HepG2 (cell line): ENCODE results near the gene NRSN2. TPM values are rescaled to one million over a fixed set of nuclear protein-coding genes. Genes with fewer than 3 reads are reported as not detected.
A peak's percentile ranks its signal among the peaks of the same experiment; 100 is the strongest.

Experiments
- HMGXB3 ChIP-seq: sonication (generic); formaldehyde crosslinking; IDR thresholded peaks from 2 replicates; pipeline ENCODE4 v1.4.0; 2020; ENCODE audit warnings: missing genetic modification reagents, borderline replicate concordance
- JARID2 ChIP-seq: sonication (generic); formaldehyde crosslinking; IDR thresholded peaks from 2 replicates; pipeline ENCODE4 v1.8.1; 2023; ENCODE audit warnings: missing genetic modification reagents, inconsistent platforms; ENCODE audit not compliant: insufficient replicate concordance
- MAFG ChIP-seq: sonication (generic); formaldehyde crosslinking; IDR thresholded peaks from 2 replicates; pipeline ENCODE4 v1.5.1; 2020; ENCODE audit warnings: mild to moderate bottlenecking, missing genetic modification reagents
- MATR3 ChIP-seq: sonication (generic); formaldehyde crosslinking; IDR thresholded peaks from 2 replicates; pipeline ENCODE4 v1.4.0; 2020; ENCODE audit warnings: missing genetic modification reagents
- NCOA1 ChIP-seq: sonication (generic); formaldehyde crosslinking; IDR thresholded peaks from 2 replicates; pipeline ENCODE4 v1.9.0; 2021; ENCODE audit warnings: missing genetic modification reagents
- NFIC ChIP-seq: IDR thresholded peaks from 2 replicates; pipeline ENCODE4 v1.6.1; 2012; ENCODE audit warnings: mild to moderate bottlenecking, low read length, inconsistent platforms
- NR2C2 ChIP-seq: sonication (generic); formaldehyde crosslinking; IDR thresholded peaks from 2 replicates; pipeline ENCODE4 v1.4.0; 2020; ENCODE audit warnings: missing genetic modification reagents, mild to moderate bottlenecking, moderate library complexity, borderline replicate concordance
- RARA ChIP-seq: IDR thresholded peaks from 2 replicates; pipeline ENCODE4 v1.6.1; 2016; ENCODE audit warnings: missing genetic modification reagents, missing compliant biosample characterization
- REXO4 ChIP-seq: sonication (generic); formaldehyde crosslinking; IDR thresholded peaks from 2 replicates; pipeline ENCODE4 v1.8.0; 2022; ENCODE audit warnings: missing genetic modification reagents, mild to moderate bottlenecking, borderline replicate concordance
- RFX3 ChIP-seq: IDR thresholded peaks from 2 replicates; pipeline ENCODE4 v1.6.1; 2016; ENCODE audit warnings: missing biosample characterization, missing genetic modification reagents
- TEAD3 ChIP-seq: optimal IDR thresholded peaks from 2 replicates; pipeline ENCODE3; 2016; ENCODE audit warnings: borderline replicate concordance
- TRIM22 ChIP-seq: fragments of 450-650 bp; IDR thresholded peaks from 2 replicates; pipeline ENCODE4 v1.6.1; 2017
- ZBTB7B ChIP-seq: sonication (generic); formaldehyde crosslinking; IDR thresholded peaks from 2 replicates; pipeline ENCODE4 v1.4.0; 2020; ENCODE audit warnings: missing genetic modification reagents
- ZFY ChIP-seq: sonication (generic); formaldehyde crosslinking; IDR thresholded peaks from 2 replicates; pipeline ENCODE4 v1.4.0; 2020; ENCODE audit warnings: missing genetic modification reagents
- ZMAT3 ChIP-seq: sonication (generic); formaldehyde crosslinking; conservative IDR thresholded peaks from 2 replicates; pipeline ENCODE4 v1.7.0; 2021; ENCODE audit warnings: missing genetic modification reagents
- ZNF3 ChIP-seq: IDR thresholded peaks from 2 replicates; pipeline ENCODE4 v1.7.0; 2017; ENCODE audit warnings: inconsistent platforms
- ZNF510 ChIP-seq: sonication (generic); formaldehyde crosslinking; IDR thresholded peaks from 2 replicates; pipeline ENCODE4 v1.4.0; 2020; ENCODE audit warnings: low read depth, mild to moderate bottlenecking, missing genetic modification reagents
- ZNF530 ChIP-seq: sonication (generic); formaldehyde crosslinking; IDR thresholded peaks from 2 replicates; pipeline ENCODE4 v1.5.0; 2020; ENCODE audit warnings: low read depth, mild to moderate bottlenecking, missing genetic modification reagents
- ZNF547 ChIP-seq: sonication (generic); formaldehyde crosslinking; IDR thresholded peaks from 2 replicates; pipeline ENCODE4 v1.5.1; 2020; ENCODE audit warnings: mild to moderate bottlenecking, missing genetic modification reagents
- ZNF746 ChIP-seq: sonication (generic); formaldehyde crosslinking; IDR thresholded peaks from 2 replicates; pipeline ENCODE4 v1.8.0; 2022; ENCODE audit warnings: mild to moderate bottlenecking, missing genetic modification reagents
- polyA plus RNA-seq, 8 experiments: library from polyadenylated mRNA; depleted of rRNA in 3 of 8; stranded (reverse) in 7 of 8; unstranded in 1 of 8; fragments of >200 nt; fragmentation: Illumina TruSeq in 4 of 8; extraction: Trizol in 4 of 8; gene quantifications; 2 replicates each; pipeline versions ENCODE4 v1.2.1 to v1.2.3, GENCODE V29; 2011 to 2016; ENCODE audit warnings: low read depth in 4 of 8, missing spikeins in 1 of 8, mixed read lengths in 1 of 8; ENCODE audit not compliant: insufficient read depth in 1 of 8
- total RNA-seq, 5 experiments: library from RNA; depleted of rRNA; stranded (reverse); fragments of >200 nt; fragmentation: Illumina TruSeq; extraction: Trizol; gene quantifications; 2 replicates each; pipeline ENCODE4 v1.2.3, GENCODE V29; 2016; ENCODE audit warnings: low read depth in 1 of 5
- TF ChIP-seq, protein P1 (sequence below): sonication (generic); formaldehyde crosslinking; IDR thresholded peaks from 2 replicates; pipeline ENCODE4 v1.4.0; 2020; ENCODE audit warnings: mild to moderate bottlenecking, missing genetic modification reagents
- TF ChIP-seq, protein P2 (sequence below): IDR thresholded peaks from 2 replicates; pipeline ENCODE4 v1.6.1; 2016; ENCODE audit warnings: control low read depth

The NRSN2 gene
- total and polyA plus RNA-seq, 2 of the 13 experiments (the other 11 are each of a cell fraction or from before 2014, with no cell fraction given), result 32.3 to 49.4 TPM

DNA sequence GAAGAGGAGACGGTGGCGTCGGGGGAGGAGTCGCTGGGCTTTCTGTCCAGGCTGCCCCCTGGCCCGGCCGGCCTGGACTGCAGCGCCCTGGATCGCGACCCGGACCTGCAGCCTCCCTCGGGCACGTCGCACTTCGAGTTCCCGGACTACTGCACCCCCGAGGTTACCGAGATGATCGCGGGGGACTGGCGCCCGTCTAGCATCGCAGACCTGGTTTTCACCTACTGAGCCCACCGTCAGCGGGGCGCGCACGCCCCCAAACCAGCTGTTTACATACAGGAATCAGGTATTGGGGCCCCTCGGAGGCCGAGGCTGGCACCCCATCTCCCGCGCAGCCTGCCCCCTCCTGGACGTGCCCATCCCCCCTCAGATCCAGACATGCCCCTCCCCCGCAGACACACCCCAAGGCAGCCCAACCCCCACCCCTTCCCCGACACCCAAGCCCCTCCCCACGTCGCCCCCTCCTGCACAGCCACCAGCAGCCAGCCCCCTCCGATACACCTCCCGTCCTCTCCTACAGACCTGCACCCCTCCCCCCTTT lies 20.2 kb upstream of the NRSN2 start (continued):
- TF ChIP-seq, protein P1, sequence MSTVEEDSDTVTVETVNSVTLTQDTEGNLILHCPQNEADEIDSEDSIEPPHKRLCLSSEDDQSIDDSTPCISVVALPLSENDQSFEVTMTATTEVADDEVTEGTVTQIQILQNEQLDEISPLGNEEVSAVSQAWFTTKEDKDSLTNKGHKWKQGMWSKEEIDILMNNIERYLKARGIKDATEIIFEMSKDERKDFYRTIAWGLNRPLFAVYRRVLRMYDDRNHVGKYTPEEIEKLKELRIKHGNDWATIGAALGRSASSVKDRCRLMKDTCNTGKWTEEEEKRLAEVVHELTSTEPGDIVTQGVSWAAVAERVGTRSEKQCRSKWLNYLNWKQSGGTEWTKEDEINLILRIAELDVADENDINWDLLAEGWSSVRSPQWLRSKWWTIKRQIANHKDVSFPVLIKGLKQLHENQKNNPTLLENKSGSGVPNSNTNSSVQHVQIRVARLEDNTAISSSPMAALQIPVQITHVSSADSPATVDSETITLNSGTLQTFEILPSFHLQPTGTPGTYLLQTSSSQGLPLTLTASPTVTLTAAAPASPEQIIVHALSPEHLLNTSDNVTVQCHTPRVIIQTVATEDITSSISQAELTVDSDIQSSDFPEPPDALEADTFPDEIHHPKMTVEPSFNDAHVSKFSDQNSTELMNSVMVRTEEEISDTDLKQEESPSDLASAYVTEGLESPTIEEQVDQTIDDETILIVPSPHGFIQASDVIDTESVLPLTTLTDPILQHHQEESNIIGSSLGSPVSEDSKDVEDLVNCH (CRISPR knock-in tag), result no peak
- TF ChIP-seq, protein P2, sequence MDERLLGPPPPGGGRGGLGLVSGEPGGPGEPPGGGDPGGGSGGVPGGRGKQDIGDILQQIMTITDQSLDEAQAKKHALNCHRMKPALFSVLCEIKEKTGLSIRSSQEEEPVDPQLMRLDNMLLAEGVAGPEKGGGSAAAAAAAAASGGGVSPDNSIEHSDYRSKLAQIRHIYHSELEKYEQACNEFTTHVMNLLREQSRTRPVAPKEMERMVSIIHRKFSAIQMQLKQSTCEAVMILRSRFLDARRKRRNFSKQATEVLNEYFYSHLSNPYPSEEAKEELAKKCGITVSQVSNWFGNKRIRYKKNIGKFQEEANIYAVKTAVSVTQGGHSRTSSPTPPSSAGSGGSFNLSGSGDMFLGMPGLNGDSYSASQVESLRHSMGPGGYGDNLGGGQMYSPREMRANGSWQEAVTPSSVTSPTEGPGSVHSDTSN, result no peak
- TF ChIP-seq RARA (CRISPR knock-in tag) (peak; percentile 35; the same call in 1 of the 2 replicates), ZNF547 (CRISPR knock-in tag) (peak; percentile 15; the same call in 1 of the 2 replicates), REXO4 (CRISPR knock-in tag) (peak; percentile 63; the same call in 1 of the 2 replicates), TRIM22 (no peak), MATR3 (no peak), ZNF530 (no peak), NR2C2 (CRISPR knock-in tag) (no peak), ZMAT3 (no peak; the same call in 1 of the 2 replicates), MAFG (CRISPR knock-in tag) (peak; percentile 56; the same call in 1 of the 2 replicates), NCOA1 (CRISPR knock-in tag) (no peak), JARID2 (CRISPR knock-in tag) (no peak), RFX3 (CRISPR knock-in tag) (no peak), HMGXB3 (CRISPR knock-in tag) (peak; percentile 62; the same call in 1 of the 2 replicates), ZNF3 (CRISPR knock-in tag) (no peak), ZBTB7B (CRISPR knock-in tag) (peak; percentile 77; the same call in 1 of the 2 replicates), ZNF510 (no peak), NFIC (no peak), TEAD3 (CRISPR knock-in tag) (peak; percentile 62), ZNF746 (CRISPR knock-in tag) (no peak; the same call in 1 of the 2 replicates), ZFY (CRISPR knock-in tag) (no peak)
